GM19452 (cell line): ENCODE measurements around the gene SYNGR1.
"Not testable (repeated sequence)": the region's sequence is repeated elsewhere in the genome, so short reads cannot be mapped to it uniquely, and the experiment has no call there.

Source experiments
- ATAC-seq: cut with Tn5 transposase; IDR thresholded peaks from one replicate; pipeline ENCODE4 v1.9.1; 2021; ENCODE audit not compliant: unreplicated experiment

SYNGR1 gene

GRCh38 chr22:39405346-39406085 is 55.7 kb downstream of the SYNGR1 start:
- no peak for ATAC-seq

DNA sequence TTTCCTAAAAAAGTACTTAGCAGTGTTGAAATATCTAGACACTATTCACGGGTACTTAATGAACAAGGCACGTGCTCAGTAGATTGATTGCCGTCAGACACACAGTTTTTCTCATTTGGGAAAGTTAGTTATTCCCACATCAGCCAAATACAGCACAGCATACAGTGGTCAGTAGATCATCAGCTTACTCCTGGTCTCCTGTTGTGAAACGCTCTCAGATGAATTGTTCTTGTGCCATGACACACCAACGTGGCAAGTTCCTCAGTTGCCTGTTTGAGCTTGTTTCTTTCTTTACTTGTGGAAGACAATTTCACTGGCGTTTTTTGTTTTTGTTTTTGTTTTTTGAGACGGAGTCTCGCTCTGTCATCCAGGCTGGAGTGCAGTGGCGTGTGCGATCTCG is 58.4 kb downstream of the SYNGR1 start:
- no peak for ATAC-seq

DNA sequence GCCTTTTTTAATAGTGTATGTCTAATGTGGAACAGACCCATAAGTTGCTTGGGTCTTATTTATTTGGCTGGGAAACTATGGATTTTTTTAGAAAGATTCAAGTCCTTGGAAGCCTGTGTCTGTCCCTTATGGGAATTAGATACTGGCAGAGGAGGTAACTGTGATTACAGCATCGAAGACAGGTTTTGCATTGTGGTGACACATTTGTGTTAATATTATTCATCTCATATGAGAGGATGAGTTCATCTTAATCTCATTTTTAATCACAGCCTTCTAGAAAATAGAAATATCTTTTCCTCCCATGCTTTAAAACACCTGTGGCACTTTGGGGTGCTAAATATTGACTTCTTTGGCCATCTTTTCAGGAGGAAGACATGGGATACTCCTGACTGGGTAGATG is 59.0 kb downstream of the SYNGR1 start:
- ATAC-seq = no peak

DNA sequence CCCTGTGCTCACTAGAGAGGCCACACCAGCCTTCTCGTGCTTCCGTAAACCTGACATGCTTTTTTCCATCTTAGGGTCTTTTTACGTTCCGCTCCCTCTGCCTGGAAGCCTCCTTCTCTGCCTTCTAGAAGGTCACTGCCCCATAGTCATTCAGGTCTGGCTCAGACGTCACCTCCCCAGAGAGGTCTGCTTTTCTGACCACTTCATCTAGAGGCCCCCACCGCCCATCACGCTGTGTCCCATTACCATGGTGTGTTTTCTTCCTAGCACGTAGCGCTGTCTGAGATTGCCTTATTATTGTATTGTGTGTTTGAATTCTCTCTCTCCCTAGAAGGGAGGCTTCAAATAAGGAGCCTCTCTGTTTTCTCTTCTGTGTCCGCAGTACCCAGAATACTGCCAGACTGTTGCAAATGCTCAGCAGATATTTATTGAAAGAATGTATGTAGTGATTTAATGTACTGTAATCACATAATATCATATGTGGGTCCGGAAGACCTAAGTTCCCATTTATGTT is 59.8 kb downstream of the SYNGR1 start:
- no peak for ATAC-seq

DNA sequence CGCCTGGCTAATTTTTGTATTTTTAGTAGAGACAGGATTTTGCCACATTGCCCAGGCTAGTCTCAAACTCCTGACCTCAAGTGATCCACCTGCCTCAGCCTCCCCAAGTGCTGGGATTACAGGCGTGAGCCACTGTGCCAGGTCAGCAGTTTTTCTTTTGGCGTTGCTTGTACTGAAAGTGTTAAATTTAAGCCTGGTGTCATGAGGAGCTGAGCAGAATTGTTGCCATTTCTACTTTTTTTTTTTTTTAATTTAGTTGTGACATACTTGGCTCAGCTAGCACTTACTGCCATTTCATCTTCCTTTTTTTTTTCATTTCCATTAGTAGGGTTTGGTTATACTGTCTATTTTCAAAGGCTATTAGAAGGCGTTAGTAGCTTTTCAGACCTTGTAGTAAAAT is 60.5 kb downstream of the SYNGR1 start:
- ATAC-seq = no peak

GRCh38 chr22:39411828-39412365 is 62.1 kb downstream of the SYNGR1 start:
- ATAC-seq = not testable (repeated sequence)

DNA sequence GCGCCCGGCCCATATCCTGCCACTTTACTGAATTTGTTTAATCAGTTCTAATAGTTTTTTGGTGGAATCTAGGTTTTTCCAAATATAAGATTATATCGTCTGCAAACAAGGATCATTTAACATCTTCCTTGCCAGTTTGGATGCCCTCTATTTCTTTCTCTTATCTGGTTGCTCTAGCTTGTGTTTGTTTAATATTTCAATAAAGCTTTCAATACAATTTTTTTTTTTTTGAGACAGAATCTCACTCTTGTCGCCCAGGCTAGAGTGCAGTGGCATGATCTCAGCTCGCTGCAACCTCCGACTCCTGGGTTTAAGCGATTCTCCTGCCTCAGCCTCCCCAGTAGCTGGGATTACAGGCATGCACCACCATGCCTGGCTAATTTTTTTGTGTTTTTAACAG is 63.4 kb downstream of the SYNGR1 start:
- not testable (repeated sequence) for ATAC-seq

DNA sequence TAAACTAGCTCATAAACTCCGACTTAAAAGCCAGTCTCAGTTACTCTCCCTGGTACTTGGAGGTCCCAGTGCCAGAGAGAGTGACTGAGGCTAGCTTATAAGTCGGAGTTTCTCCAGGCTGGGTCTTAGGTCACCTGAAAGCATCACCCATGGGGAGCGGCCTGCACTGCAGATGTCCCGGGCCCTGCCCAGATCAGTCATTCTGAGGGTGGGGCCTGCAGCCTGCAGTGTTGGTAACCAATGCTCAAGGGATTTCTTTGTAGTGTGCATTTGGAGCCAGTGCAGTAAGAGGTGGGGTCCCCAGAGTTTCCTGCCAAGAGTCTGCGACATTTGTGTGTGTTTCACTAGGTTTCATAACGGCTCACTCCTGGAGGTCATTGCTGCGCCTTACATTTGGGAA is 64.6 kb downstream of the SYNGR1 start:
- ATAC-seq = no peak

DNA sequence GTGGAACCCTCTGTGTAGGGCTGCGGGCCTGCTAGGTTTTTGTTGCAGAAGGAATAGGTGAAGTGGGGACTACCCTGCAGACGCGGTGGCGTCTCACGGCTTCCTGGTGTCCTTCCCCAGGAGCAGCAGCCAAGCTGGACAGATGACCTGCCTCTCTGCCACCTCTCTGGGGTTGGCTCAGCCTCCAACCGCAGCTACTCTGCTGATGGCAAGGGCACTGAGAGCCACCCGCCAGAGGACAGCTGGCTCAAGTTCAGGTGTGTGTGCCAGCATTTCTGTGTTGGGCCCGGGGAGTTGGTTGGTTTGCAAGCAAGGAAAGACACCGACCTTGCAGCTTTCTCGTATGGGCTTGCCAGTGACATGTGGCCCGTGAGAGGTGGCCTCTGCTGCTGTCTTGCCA is 65.1 kb downstream of the SYNGR1 start:
- ATAC-seq = no peak

DNA sequence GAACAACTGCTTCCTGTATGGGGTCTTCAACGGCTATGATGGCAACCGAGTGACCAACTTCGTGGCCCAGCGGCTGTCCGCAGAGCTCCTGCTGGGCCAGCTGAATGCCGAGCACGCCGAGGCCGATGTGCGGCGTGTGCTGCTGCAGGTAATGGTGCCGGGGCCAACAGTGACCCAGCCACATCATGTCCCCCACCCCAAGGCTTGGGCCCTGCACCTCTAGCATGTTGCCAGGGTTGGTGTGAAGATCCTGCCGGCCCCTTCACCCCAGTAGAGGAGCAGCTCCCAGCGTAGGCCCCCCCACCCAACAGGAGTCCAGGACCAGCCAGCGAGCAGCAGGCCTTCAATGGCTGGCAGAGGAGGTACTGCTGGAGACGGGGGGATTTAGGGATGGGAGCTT is 65.7 kb downstream of the SYNGR1 start:
- no peak for ATAC-seq

DNA sequence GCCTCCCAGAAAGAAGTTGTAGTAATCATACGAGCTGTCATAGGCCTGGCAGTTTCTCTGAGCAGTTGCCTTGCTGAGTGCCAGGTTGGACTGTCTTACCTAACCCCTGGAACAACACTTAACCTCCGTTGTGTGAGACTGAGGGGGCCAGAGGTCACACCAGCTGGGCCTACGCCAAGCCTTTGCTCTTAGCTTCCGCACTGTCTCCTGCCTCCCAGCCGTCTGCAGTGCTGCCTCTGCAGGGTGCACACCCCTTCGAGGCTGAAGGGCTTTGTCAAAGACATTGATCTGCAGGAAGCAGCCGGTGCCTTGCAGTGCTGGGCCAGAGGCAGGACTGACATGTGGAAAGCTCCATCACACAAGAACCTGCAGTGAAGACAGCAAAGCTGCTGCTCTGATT is 66.5 kb downstream of the SYNGR1 start:
- no peak for ATAC-seq

DNA sequence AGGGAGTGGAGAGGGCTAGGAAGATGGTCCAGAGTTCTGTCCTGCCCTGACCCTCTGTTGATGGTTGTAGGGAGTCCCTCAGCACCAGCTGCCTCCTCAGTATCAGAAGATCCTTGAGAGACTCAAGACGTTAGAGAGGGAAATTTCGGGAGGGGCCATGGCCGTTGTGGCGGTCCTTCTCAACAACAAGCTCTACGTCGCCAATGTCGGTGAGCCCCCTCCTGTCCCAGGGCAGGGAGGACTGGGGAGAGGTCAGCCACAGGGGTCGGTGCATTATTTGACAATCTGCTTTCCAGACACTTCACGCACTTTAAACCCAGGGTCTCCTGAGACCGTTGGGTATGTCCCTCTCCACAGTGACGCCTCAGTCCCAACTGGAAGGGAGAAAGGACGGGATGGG is 67.8 kb downstream of the SYNGR1 start:
- no peak for ATAC-seq

DNA sequence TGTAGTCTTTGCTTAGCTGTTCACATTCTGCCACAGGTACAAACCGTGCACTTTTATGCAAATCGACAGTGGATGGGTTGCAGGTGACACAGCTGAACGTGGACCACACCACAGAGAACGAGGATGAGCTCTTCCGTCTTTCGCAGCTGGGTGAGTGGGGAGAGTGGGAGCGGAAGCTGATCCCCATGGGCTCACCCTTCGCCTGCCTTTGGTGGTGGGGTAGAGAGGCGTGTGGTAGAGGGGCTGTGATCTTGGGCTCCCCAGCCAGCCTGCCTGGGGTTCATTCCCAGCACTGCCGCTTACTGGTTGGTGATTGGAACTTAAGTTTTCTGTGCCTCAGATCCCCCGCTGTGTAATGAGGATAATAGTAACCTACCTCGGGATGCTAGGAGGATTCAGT is 68.9 kb downstream of the SYNGR1 start:
- no peak for ATAC-seq

- ATAC-seq = no peak
These were observed 69.3 kb downstream of the SYNGR1 start for GRCh38 chr22:39419096-39419495.

DNA sequence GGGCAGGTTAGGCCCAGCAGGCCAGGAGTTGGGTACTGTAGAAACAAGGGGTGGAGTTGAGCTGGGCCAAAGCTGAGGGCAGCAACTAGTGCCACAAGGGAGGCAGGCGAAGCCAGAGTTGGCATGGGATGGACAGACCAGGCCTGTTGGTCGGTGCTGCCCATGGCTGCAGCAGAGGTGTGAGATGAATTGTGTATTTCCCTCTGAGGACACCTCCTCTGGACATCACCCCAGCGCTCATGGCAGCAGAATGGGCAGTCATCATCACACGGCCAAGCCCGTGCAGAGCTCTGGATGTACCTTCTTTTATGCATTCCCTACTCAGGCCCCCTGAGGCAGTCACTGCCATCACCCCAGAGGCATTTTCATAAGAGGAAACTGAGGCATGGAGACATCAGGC is 70.1 kb downstream of the SYNGR1 start:
- ATAC-seq = no peak

GRCh38 chr22:39421691-39422090 is 71.9 kb downstream of the SYNGR1 start:
- no peak for ATAC-seq

GRCh38 chr22:39422101-39422500 is 72.3 kb downstream of the SYNGR1 start:
- no peak for ATAC-seq

- no peak for ATAC-seq
These were observed 72.9 kb downstream of the SYNGR1 start for GRCh38 chr22:39422721-39423120.

- ATAC-seq = no peak
These were observed 74.2 kb downstream of the SYNGR1 start for GRCh38 chr22:39423976-39424375.

DNA sequence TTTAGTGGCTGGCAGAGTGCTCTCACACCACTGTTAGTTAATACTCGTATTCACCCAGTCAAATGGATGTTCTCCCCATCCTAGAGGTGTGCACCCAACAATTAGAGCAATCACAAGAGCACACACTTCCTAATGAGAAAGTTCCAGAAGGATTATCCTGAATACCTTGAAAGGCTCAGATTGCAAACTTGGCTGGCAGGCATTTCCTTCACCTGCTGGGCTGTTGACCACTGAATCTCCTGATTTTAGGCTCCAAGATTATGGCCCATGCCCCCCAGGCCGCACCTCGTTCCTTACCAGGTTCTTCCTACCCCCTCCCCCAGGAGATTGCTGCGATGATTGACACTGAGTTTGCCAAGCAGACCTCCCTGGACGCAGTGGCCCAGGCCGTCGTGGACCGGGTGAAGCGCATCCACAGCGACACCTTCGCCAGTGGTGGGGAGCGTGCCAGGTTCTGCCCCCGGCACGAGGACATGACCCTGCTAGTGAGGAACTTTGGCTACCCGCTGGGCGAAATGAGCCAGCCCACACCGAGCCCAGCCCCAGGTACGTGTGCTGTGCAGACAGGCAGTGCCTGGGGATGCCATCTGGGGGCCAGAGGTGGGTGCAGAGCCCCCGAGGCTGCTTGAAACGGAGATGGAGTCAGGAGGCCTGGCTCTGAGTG is 76.7 kb downstream of the SYNGR1 start:
- no peak for ATAC-seq

DNA sequence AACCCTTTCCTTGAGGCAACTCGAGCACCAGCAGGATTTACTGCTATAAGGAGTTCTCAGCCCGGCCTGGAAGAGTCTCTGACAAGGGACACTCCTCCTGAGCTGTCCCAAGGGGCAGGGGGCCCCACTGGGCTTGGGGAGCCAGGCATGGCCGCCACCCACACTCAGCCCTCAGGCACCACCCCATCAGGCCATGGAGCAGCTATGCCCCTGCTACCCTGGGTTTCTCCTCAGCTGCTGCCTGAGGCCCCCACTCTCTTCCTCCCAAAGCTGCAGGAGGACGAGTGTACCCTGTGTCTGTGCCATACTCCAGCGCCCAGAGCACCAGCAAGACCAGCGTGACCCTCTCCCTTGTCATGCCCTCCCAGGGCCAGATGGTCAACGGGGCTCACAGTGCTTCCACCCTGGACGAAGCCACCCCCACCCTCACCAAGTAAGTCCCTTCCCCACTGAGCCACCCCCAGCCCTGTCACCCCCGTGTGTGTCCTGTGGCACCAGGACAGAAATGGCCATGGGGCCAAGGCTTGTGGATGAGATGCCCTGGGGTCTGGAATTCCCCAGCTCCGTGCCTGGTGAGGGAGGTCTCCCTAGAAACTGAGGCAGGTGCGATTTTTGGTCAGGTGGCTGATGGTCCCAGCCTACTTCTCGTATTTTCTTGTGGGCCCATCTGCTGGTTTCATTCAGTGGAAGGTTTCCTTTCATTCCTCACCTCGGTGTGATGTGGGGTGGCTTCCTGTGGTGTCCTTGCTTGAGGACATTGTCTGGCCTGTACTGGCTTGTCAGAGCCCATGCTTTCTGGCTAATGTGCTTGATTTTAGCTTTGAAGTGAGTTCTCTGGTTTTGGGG is 78.2 kb downstream of the SYNGR1 start:
- ATAC-seq = no peak
